OCI-LY1 (cell line): Measurements from ENCODE around the gene NODAL.

Source experiments
- H2AFZ ChIP-seq: fragments of 200-600 bp; sonication (generic), shearing (Covaris generic); 2 replicates; pipeline ENCODE4 v1.6.0; 2014; ENCODE audit warnings: antibody characterized with exemption, mild to moderate bottlenecking, low read length
- H3F3A ChIP-seq: fragments of 200-600 bp; sonication (generic), shearing (Covaris generic); 2 replicates; pipeline ENCODE4 v1.6.0; 2014; ENCODE audit warnings: mild to moderate bottlenecking, antibody characterized with exemption, low read length, moderate library complexity; ENCODE audit not compliant: insufficient read depth
- H3K27ac ChIP-seq: fragments of 200-600 bp; sonication (generic); 2 replicates; pipeline ENCODE4 v1.5.1; 2014; ENCODE audit warnings: low read length, mixed run types, mild to moderate bottlenecking, low read depth; ENCODE audit not compliant: poor library complexity, severe bottlenecking
- H3K27me3 ChIP-seq: fragments of 200-600 bp; sonication (generic); 2 replicates; pipeline ENCODE4 v1.6.0; 2014; ENCODE audit warnings: antibody characterized with exemption, mild to moderate bottlenecking, low read length, moderate library complexity; ENCODE audit not compliant: insufficient read depth
- H3K36me3 ChIP-seq: fragments of 200-600 bp; sonication (generic); 2 replicates; pipeline ENCODE4 v1.6.1; 2014; ENCODE audit warnings: mild to moderate bottlenecking, antibody characterized with exemption, low read length, moderate library complexity, mixed read lengths; ENCODE audit not compliant: insufficient read depth
- H3K4me1 ChIP-seq: fragments of 200-600 bp; sonication (generic); 2 replicates; pipeline ENCODE4 v1.5.1; 2014; ENCODE audit warnings: mild to moderate bottlenecking, low read length, moderate library complexity; ENCODE audit not compliant: insufficient read depth, severe bottlenecking
- H3K4me2 ChIP-seq: fragments of 200-600 bp; sonication (generic), shearing (Covaris generic); 2 replicates; pipeline ENCODE4 v1.6.1; 2014; ENCODE audit warnings: low read length
- H3K4me3 ChIP-seq: fragments of 200-600 bp; sonication (generic); 2 replicates; pipeline ENCODE4 v1.5.1; 2014; ENCODE audit warnings: low read length, low read depth, mild to moderate bottlenecking, mixed read lengths; ENCODE audit not compliant: poor library complexity, severe bottlenecking
- H3K79me2 ChIP-seq: fragments of 200-600 bp; shearing (Covaris generic); 2 replicates; pipeline ENCODE4 v1.6.1; 2016; ENCODE audit warnings: mixed run types, low read length, mixed read lengths; ENCODE audit not compliant: insufficient read depth
- H3K9ac ChIP-seq: fragments of 200-600 bp; sonication (generic), shearing (Covaris generic); 2 replicates; pipeline ENCODE4 v1.6.1; 2014; ENCODE audit warnings: mild to moderate bottlenecking, low read length, mixed read lengths
- H3K9me2 ChIP-seq: fragments of 200-600 bp; sonication (generic), shearing (Covaris generic); 2 replicates; pipeline ENCODE4 v1.6.1; 2014; ENCODE audit warnings: low read depth, mild to moderate bottlenecking, low read length, mixed read lengths
- H3K9me3 ChIP-seq: fragments of 200-600 bp; shearing (Covaris generic); 2 replicates; pipeline ENCODE4 v1.6.1; 2014; ENCODE audit warnings: low read length, mixed read lengths
- H4K20me1 ChIP-seq: fragments of 200-600 bp; sonication (generic), shearing (Covaris generic); 2 replicates; pipeline ENCODE4 v1.6.0; 2016; ENCODE audit warnings: mild to moderate bottlenecking, low read length; ENCODE audit not compliant: insufficient read depth
- EZH2 ChIP-seq: fragments of 200-600 bp; sonication (generic), shearing (Covaris generic); IDR thresholded peaks from 2 replicates; pipeline ENCODE4 v1.8.0; 2017; ENCODE audit warnings: borderline replicate concordance, mixed run types, mild to moderate bottlenecking, antibody characterized with exemption, low read length, moderate library complexity, mixed read lengths
- TF ChIP-seq, protein P1 (sequence below): fragments of 200-600 bp; sonication (generic), shearing (Covaris generic); IDR thresholded peaks from 2 replicates; pipeline ENCODE4 v1.5.1; 2017; ENCODE audit warnings: mild to moderate bottlenecking, antibody characterized with exemption, low read length, moderate library complexity, mixed read lengths

The NODAL gene

DNA sequence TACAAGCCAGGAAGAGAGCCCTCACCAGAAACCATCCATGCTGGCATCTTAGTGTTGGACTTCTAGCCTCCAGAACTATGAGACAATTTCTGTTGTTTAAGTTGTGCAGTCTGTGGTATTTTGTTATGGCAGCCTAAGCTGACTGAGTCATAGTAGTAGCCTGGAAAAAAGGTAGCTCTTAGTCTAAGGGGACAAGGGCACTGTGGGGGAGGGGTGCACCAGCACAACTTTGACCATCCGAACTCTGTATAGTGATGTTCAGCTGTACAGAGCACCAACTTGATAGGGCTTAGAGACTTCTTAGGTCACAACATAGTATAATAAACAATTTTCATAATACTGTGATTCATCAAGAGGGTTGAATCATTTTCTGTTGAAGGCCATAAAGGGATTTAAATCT is 23.3 kb downstream of the NODAL start:
- Histone ChIP-seq H3K9ac (no peak overlapping the region), H2AFZ (no peak overlapping the region), H3K79me2 (peaks cover 12% of the 10 kb centered on the region; the same call in 1 of the 2 replicates), H4K20me1 (no peaks in the 10 kb centered on the region), H3K4me2 (no peak overlapping the region), H3F3A (no peaks in the 10 kb centered on the region), H3K9me3 (no peaks in the 10 kb centered on the region), H3K4me1 (no peaks in the 10 kb centered on the region), H3K4me3 (no peak overlapping the region), H3K27me3 (no peaks in the 10 kb centered on the region), H3K36me3 (peaks cover 38% of the 10 kb centered on the region), H3K27ac (no peak overlapping the region), H3K9me2 (no peaks in the 10 kb centered on the region)
- TF ChIP-seq, protein P1, sequence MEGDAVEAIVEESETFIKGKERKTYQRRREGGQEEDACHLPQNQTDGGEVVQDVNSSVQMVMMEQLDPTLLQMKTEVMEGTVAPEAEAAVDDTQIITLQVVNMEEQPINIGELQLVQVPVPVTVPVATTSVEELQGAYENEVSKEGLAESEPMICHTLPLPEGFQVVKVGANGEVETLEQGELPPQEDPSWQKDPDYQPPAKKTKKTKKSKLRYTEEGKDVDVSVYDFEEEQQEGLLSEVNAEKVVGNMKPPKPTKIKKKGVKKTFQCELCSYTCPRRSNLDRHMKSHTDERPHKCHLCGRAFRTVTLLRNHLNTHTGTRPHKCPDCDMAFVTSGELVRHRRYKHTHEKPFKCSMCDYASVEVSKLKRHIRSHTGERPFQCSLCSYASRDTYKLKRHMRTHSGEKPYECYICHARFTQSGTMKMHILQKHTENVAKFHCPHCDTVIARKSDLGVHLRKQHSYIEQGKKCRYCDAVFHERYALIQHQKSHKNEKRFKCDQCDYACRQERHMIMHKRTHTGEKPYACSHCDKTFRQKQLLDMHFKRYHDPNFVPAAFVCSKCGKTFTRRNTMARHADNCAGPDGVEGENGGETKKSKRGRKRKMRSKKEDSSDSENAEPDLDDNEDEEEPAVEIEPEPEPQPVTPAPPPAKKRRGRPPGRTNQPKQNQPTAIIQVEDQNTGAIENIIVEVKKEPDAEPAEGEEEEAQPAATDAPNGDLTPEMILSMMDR: no peak

DNA sequence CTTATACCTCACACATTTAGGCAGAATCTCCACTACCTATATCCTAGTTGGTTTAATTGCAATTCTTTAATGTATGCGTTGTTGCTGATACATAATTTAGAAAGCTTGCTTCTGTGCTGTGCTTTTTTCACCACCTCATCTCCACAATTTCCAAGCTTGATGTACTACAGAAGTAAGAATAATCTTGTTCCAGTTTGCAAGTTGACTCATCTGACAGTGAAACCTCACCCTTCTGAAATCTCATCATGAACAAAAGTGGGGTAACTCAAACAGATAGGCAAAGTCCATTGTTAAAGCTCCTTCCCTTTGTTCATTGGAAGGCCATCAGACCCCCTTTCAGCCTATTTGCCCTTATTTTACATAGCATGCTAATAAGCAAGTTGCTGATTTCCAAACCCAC is 23.9 kb downstream of the NODAL start:
- H3K27ac ChIP-seq: no peak overlapping the region
- TF ChIP-seq, protein P1: no peak
- TF ChIP-seq EZH2: no peak
- no peaks in the 10 kb centered on the region for H3F3A ChIP-seq
- no peaks in the 10 kb centered on the region for H3K9me2 ChIP-seq
- H3K79me2 ChIP-seq: peaks cover 15% of the 10 kb centered on the region
- no peak overlapping the region for H3K4me2 ChIP-seq
- no peak overlapping the region for H2AFZ ChIP-seq
- H3K36me3 ChIP-seq: peaks cover 32% of the 10 kb centered on the region
- no peak overlapping the region for H3K9ac ChIP-seq
- no peaks in the 10 kb centered on the region for H3K4me1 ChIP-seq
- H3K27me3 ChIP-seq: no peaks in the 10 kb centered on the region
- no peak overlapping the region for H3K4me3 ChIP-seq
- H3K9me3 ChIP-seq: no peaks in the 10 kb centered on the region
- H4K20me1 ChIP-seq: no peaks in the 10 kb centered on the region

DNA sequence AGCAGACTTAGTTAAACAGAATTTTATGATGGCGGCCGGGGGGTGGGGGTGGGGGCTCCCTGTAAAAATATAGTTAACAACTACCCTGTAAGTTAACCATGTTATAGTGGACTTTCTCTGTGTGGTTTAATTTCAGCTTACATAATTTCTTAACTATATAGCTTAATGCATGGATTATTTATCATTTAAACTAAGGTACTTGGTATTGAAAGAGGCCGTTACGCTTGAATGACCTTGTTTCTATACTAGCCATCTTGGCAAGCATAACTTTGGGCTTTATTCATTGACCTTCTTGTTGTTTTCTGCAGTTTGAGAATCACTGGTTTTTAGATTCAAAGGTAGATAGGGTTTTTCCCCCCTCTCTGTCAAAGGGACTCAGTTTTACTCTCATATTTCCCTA is 29.1 kb downstream of the NODAL start:
- Histone ChIP-seq H3K9me3 (no peaks in the 10 kb centered on the region), H3K9ac (no peak overlapping the region), H3K27ac (no peak overlapping the region), H3K4me1 (no peaks in the 10 kb centered on the region), H3K4me3 (no peak overlapping the region), H4K20me1 (no peaks in the 10 kb centered on the region), H3K4me2 (no peak overlapping the region), H3K9me2 (no peaks in the 10 kb centered on the region), H3F3A (no peaks in the 10 kb centered on the region), H3K27me3 (no peaks in the 10 kb centered on the region), H2AFZ (no peak overlapping the region), H3K36me3 (peaks cover 26% of the 10 kb centered on the region), H3K79me2 (peaks cover 53% of the 10 kb centered on the region)
- TF ChIP-seq, protein P1: no peak
- no peak for TF ChIP-seq EZH2
